ENCODE data around the gene KRTAP5-4.
"Not testable (repeated sequence)": the region's sequence is repeated elsewhere in the genome, so short reads cannot be mapped to it uniquely, and the experiment has no call there.

KRTAP5-4 gene

GRCh38 chr11:1598406-1598805 is 23.5 kb downstream of the KRTAP5-4 start:
- not testable (repeated sequence) for DNase-seq

- DNase-seq = no peak
Measured at GRCh38 chr11:1597994-1598380, 24.0 kb downstream of the KRTAP5-4 start, which contains the start of gene KRTAP5-2. KRTAP5-2 (minus strand) TSS chr11:1598294; CDS start chr11:1598250, 44 bp downstream.

DNA sequence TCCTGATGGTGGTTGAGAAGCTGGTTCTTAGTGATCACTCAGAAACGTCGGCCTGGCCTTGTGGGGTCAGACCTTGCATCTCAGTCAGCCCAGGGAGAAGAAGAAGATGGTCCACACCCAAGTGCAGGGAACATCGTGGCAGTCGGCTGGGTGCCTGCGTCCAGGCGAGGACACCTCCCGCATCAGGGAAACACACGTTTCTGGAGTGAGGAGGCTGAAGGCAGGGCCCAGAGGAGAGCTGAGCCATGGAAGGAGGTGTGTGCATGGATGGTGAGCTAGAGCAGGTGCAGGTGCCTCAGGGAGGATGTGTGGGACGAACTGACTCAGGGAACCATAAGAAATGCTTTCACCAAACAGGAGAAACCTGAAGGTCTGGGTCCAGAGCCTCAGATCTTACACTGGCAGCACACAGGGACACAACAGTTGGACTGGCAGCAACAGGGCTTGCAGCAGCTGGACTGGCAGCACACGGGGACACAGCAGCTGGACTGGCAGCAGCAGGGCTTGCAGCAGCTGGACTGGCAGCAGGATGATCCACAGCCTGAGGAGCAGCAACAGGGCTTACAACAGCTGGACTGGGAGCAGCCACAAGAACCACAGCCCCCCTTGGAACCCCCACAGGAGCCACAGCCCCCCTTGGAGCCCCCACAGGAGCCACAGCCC is 24.5 kb downstream of the KRTAP5-4 start:
- no peak for DNase-seq

DNA sequence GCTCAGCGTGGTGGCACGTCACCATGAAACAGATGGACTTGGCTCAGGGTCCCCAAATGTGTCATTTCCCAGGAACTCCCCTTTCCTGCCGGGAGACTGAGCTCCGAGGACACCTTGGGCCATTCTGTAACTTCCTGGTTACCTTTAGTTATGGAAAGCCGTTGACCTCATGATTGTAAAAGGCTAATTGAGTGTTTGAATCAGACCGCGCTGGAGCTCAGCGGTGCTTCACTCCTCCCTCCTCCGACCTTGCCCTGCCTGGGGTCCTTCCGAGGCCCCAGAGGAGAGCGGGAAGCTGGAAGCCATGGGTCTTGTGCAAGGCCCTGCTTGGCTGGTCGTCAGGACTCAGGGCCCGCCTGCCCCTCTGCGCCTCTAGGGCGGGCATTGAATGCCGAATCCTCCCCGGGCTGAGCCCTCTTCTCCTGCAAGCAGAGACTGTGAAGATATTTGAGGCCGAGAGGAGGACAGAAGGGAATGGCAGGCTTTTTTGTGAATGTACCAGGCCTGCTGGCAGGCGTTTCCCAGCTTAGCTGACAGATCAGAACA is 25.3 kb downstream of the KRTAP5-4 start:
- DNase-seq = not testable (repeated sequence)

DNA sequence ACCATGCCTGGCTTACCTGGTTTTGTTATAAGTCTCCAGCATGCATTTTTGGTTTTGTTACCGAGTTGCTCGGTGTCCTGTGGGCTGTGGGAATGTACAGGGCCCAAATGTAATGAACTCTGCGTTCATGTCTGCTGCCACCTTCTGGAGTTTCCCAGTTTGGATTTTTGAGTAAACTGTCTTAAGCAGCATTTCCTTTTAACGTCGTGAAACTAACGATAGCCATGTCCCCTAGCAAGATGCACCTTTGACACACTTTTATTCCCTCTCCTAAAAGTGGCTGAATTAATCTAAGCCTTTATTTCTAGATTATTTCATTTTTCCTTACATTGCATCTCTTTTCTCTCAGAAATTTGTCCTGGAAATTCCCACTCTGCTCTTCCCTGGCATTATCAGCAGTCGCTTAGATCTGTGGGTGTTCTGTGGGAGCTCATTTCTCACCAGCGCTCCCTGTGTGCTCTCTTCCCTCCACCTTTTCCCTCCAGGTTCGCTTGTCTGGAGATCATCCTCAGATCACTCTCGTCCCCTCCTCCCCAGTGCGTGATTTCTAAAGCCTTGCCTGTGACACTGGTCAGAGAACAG is 25.9 kb downstream of the KRTAP5-4 start:
- DNase-seq = not testable (repeated sequence)

- DNase-seq = no peak
Measured at GRCh38 chr11:1592628-1593027, 29.3 kb downstream of the KRTAP5-4 start.

- no peak for DNase-seq
Measured at GRCh38 chr11:1589996-1590395, 31.9 kb downstream of the KRTAP5-4 start.

DNA sequence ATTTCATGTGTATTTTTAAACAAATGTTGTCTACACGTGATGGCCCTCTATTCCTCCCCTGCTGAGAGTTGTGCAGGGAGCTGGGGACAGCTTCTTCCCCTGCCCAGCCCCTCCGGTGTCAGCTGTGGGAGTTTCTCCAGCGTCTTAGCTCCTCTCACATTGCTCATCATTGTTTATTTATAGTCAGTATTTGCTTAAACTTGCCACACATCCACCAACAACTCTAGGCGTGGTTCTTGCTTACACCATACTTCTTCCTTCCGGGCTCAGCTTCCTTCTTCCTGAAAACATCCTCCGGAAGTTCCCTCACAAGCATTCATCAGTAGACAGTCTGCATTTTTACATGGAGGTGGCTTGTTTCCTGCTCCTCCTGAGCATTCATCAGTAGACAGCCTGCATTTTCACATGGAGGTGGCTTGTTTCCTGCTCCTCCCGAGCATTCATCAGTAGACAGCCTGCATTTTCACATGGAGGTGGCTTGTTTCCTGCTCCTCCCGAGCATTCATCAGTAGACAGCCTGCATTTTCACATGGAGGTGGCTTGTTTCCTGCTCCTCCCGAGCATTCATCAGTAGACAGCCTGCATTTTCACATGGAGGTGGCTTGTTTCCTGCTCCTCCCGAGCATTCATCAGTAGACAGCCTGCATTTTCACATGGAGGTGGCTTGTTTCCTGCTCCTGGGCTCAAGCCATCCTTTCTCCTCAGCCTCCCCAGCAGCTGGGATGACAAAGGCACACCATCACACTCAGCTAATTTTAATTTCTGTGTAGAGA is 32.6 kb downstream of the KRTAP5-4 start:
- not testable (repeated sequence) for DNase-seq

- no peak for DNase-seq
Measured at GRCh38 chr11:1586699-1587098, 35.2 kb downstream of the KRTAP5-4 start.

GRCh38 chr11:1584661-1585370 is 37.1 kb downstream of the KRTAP5-4 start, which contains the start of gene KRTAP5-1:
KRTAP5-1 (minus strand) TSS chr11:1585283; CDS start chr11:1585249, 34 bp downstream.
- DNase-seq = not testable (repeated sequence)

DNA sequence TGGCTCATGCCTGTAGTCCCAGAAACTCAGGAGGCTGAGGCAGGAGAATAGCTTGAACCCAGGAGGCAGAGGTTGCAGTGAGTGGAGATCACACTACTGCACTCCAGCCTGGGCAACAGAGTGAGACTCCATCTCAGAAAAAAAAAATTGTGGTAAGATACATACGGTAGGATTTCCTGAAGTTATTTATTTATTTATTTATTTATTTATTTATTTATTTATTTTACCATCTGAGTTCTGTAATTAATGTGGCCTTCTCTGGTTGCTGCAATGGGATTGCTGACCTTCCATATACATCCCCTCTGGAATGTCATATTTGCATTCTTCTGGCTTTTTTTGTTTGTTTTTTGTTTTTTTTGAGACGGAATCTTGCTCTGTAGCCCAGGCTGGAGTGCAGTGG is 39.0 kb downstream of the KRTAP5-4 start:
- not testable (repeated sequence) for DNase-seq

DNA sequence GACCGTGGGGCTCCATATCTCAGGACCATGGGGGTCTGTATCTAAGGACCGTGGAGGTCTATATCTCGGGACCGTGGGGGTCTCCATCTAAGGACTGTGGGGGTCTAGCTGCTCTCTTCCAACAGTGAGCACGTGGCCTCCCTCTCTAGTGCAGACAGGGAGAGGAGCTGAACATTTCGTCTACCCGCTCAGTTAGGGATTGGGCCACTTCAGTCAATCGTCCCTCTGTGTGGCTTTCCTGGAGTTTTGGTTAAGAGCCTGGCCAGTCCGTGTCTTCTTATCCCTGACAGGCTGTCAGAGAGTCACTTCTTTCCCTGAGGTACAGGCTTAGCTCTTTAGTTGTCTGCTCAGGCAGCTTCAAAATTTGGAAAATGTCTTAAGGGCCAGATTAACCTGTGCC is 40.0 kb downstream of the KRTAP5-4 start:
- no peak for DNase-seq

GRCh38 chr11:1576825-1577224 is 45.1 kb downstream of the KRTAP5-4 start:
- no peak for DNase-seq

- not testable (repeated sequence) for DNase-seq
Measured at GRCh38 chr11:1575756-1576155, 46.2 kb downstream of the KRTAP5-4 start.

- DNase-seq = no peak
Measured at GRCh38 chr11:1574933-1575242, 47.0 kb downstream of the KRTAP5-4 start.

- DNase-seq = peak; percentile 55
Measured at GRCh38 chr11:1574238-1574932, 47.6 kb downstream of the KRTAP5-4 start.

DNA sequence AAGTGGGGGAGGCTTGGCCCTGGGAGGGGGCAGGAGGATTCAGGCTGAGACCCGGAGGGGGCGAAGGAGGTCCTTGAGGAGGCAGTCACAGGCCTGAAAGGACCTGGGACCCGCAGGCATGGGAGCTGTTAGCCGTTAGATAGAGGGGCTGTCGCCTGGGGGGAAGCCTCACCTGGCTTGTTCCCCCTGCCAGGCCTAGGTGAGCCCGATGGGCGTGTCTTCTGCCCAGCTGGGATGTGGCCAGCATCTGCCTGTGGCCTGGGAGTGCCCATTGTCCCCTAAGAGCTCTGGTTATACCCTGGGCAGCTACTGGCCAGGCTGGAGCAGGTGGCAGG is 48.1 kb downstream of the KRTAP5-4 start:
- no peak for DNase-seq

DNA sequence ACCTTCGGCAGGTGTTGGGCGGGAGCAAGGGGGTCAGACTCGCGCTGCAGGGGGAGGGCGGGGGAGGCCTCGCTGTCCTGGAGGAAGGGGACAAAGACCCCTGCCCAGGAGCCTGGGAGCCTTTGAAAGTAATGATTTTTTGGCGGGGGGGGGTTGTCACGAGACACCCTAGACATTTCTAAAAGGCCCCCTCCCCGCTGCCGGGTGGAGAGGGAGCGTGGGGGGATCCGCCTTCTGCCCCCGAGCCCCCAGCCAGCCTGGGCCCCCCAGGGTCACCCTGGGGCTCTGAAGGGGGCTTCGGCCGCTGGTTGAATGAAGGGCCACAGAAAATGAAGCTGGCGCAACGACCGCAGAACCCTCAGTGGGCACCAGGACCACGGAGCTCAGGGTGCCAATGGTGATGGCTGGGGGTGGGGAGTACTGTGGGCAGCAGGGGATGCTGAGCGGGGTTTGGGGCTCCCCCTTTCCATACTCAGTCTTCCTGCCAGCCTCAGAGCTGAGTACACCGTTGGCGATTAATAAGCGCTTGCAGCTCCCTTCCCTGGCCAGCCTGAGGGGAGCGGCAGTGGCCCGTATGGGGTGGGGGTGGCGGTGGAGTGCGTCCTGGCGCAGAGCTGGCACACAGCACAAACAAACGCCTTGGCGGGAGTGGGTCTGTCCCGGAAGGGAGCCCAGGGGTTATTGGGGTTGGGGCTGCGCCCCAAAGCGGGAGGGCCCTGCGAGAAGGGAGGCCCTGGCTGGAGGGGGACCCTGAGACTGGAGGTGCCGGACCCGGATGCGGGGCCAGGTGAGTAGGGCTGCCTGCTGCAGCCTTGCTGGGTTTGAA is 48.6 kb downstream of the KRTAP5-4 start:
- peak; percentile 27 for DNase-seq

DNA sequence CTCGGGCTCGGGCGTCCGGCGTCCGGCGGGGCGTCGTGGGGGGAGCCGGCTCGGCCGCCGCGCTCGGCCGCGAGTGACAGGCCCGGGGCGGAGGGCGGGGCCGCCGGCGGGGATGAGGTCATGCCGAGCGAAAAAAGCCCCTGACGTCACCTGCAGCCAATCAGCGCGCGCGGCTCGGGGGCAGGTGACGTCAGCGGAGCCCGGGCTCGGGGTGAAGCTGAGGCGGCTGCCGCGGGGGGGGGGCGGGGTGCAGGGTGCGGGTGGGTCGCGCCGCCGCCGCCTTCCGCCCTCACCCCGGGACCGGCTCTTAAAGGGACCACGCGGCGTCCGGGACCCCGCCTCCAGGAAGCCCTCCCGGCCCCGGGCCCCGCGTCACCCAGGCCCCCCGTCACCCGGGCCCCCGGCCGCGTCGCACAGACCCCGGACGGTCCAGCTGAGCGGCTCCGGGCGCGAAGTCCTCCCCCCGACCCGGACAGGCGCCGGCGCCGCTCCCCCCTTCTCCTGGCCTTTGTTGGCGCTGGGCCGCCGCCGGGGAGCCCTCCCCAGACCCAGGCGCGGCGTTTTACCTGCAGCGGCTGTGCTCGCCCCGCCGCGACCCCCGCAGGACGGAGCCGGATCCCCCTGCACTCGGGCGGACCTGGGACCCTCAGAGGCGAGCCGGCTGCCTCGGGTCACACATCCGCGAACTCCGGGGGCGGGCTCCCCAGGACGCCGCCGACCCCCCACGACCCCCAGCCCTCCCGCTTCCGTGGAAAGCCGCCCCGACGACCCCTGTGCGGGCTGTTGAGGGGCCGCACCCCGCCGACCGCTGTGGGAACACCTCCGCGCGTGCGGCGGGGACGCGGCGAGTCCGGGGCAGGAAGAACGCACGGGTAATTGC is 49.5 kb downstream of the KRTAP5-4 start, which contains the start of gene DUSP8:
DUSP8 (minus strand) TSS at position 75 of the 880 bp plus-strand sequence. CDS start 6,445 bp downstream, outside the sequence.
- DNase-seq = peak; percentile 94

- no peak for DNase-seq
Measured at GRCh38 chr11:1571760-1572196, 50.2 kb downstream of the KRTAP5-4 start.
